Stimulated activated CD8-positive, alpha-beta memory T cell treated with anti-CD3 and anti-CD28 coated beads, Interleukin-4, amount 100 ng/mL, for 1 hour (primary cell): ENCODE measurements around the gene ZNF593OS.

Experiments used
- DNase-seq, 2 donors: peaks; one replicate each; pipeline ENCODE4 v3.0.0-alpha.2; 2020; ENCODE audit warnings: low read depth in 2 of 2, low spot score in 1 of 2

The ZNF593OS gene

DNA sequence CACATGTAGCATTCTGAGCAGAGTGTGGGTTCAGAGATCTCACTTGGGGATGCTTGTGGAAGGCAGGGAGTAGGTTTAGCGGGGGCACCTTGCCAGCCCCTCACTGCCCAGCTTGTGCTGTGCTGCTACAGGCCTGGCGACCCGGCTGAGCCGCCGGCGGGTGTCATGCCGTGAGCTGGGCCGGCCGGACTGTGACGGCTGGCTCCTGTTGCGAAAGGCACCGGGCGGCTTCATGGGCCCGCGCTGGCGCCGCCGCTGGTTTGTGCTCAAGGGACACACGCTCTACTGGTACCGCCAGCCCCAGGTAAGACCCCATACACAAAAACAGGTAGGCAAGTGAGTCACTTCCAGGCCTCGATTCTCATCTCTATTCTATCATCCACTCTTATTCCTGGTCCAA lies 13.3 kb upstream of the ZNF593OS start:
- DNase-seq, result no peak

DNA sequence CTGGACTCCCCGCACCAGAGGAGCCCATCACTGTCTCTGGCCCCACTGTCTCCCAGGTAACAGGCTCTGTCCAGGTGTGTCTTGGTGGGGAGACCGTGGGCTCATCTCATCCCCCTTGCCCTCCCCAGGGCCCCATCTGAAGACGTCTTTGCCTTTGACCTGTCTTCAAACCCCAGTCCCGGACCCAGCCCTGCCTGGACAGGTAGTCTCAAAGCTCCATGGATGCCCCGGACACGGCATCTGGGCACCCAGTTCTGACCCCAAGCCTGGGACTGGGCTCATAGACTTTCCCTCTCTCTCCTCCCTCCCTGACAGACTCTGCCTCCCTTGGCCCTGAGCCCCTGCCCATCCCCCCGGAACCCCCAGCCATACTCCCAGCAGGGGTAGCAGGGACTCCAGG lies 12.5 kb upstream of the ZNF593OS start:
- DNase-seq, result no peak

DNA sequence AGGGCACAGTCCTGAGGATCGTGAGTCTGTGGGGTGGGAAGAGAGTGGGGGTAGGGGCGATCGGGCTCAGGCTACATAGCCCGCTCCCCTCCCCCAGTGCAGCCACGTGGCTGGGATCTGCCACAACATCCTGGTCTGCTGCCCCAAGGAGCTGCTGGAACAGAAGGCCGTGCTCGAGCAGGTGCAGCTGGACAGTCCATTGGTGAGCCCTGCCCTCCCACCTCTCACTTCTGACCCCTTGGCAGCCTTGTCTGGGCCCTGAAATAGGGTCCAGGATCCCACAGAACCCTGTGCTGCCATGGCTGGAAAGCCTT lies 10.7 kb upstream of the ZNF593OS start:
- no peak for DNase-seq

DNA sequence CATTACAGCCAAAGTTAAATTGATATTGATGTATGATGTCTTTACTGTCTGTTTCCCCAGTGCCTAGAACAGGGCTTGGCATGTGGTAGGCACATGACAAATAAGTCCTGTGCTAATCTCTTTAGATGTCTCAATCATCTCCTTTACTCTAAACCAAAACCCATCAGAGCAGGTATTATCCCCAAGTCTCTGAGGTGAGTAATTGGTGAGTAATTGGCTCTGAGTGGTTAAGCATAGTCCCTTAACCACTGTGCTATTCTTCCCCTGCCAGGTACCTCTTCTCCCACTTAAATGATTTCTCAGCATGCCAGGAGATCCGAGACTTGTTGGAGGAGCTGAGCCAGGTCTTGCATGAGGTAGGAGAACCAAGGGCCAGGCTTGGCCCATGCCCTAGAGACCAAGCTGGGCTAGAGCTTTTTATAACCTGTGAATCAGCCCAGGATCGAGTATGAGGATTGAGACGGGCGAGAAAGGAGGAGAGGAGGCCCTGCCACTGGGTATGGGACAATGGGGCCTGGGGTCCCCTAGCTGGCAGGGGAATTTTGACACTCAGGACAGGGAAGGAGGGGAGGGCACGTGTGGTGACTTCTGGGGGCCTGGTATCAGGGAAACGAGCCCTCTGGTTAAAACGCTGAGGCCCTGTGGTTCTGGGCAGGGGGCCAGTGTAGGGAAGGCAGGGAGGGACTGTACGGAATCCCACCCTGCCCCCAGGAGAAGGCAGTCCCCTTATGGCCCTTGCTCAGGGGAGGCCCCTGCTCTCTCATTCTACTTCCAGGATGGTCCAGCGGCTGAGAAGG lies 10.2 kb upstream of the ZNF593OS start:
- no peak for DNase-seq

DNA sequence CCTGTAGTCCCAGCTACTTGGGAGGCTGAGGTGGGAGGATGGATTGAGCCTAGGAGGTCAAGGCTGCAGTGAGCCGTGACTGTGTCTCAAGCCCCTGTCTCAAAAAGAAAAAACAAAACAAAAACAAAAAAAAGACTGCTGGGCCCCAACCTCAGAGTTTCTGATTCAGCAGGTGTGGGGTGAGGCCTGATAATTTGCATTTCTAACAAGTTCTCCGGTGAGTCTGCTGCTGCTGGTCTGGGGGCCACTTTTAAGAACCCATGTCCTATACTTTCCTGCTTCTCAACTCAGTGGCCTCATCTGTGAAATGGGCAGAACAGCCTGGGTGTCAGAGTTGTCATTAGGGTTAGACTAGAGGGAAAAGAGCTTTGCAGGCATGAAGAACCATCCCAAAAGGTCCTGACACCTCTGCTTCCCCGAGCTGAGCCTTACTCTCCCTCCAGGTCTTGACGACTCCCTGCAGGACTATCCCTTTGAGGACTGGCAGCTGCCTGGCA lies 8.4 kb upstream of the ZNF593OS start:
- DNase-seq, result no peak

DNA sequence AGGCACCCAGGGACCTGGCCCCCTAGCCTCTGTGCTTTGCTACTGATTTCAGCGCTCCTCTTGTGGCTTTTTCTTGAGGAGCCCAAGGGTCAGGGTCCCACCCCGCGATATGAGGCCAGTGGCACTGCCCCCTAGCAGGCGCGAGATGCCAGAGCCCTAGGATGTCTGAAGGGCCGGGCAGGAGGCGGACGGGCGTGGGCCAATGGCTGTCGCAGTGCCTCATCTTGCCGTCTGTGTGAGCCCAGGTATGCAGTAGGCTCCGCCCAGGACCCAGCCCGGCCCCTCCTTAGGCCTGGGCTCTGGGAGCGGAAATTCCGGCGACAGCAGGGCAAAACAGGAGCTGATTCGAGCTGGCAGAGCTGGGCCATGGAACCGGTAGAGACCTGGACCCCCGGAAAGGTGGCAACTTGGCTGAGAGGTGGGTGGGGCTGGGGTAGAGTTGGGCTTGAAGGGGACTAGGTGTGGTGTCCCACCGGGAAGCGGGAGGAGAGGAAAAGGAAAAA lies 5.6 kb upstream of the ZNF593OS start, which contains the start of gene CNKSR1:
TSS of gene CNKSR1 (plus strand) at position 310 of the 503 bp plus-strand sequence. CDS start at position 367, 57 bp downstream.
- DNase-seq, result no peak

DNA sequence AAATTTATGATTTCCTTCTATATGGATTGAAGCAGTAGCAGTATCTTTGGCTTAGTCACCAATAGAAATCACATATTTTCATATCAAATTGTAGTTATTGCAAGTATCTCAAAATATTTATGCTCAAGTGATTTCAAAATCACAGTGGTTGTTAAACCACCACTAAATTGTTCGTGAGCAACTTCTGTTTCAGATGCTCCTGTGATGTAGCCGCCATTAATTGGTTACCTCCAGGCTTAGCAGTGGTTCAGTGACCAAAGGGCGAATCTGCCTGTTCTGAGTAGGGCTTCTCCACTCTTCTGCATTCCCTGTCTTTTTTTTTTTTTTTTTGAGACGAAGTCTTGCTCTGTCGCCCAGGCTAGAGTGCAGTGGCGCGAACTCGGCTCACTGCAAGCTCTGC lies 3.7 kb upstream of the ZNF593OS start:
- no peak for DNase-seq

DNA sequence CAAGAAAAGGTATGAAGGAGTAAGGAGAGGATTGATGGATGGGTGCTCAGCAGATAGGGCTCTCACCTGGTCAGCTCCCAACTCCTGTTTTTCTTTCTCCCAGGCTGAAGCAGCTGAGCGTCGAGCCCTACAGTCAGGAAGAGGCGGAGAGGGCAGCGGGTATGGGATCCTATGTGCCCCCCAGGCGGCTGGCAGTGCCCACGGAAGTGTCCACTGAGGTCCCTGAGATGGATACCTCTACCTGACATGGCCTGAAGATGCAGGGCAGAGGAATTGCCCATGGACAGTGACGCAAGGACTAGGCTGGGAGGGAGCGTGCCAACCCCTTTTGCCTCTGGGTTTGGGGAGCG lies 1.2 kb downstream of the ZNF593OS start:
- no peak for DNase-seq

DNA sequence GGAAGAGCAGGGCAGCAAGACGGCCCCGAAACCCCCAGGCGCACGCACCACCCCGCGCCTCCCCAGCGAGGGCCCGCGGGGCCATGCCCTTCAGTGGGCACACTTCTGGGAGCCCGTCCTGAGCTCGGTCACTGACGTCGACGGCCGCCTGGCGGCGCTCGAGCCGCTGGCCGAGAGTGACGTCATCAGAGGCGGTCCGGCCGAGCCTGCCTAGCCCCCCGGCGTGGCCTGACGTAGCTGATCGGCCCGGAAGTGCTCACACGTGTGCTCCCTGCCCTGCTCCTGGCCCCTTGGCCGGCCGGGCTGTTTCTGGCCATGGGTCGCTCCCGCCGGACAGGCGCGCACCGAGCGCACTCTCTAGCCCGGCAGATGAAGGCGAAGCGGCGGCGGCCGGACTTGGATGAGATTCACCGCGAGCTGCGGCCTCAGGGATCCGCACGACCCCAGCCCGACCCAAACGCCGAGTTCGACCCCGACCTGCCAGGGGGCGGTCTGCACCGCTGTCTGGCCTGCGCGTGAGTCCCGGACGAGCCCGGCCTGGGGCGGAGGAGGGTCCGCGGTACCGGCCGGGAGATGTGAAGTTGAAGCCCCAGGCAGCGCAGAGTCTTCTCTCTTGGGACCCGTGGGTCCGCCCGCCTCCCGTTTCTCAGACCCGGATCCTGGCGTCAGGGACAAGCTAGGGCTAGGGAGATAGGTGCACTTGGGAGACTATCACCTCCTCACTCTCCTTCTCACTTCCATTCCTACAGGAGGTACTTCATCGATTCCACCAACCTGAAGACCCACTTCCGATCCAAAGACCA lies 1.8 kb downstream of the ZNF593OS start, which contains the start of gene ZNF593:
TSS of gene ZNF593 (plus strand) at position 240 of the 803 bp plus-strand sequence. CDS start at position 316, 76 bp downstream.
- DNase-seq, result peak; percentile 69 to 74

DNA sequence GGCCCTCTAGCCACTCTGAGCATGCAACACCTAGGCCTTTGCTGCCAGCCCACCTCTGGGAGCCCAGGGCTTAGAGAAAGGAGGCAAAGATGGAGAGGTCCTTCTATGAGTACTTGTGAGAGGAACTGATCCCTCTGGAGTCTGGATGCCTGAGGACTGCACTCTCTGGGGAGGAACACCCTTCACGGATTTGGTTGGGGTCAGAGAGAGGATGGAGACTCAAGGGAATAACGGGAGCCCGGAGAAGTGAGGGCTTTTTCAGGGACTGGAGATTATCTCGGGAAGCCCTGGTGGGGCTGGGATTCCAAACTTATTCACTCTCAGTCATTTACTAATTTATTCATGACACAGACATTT lies 2.5 kb downstream of the ZNF593OS start:
- no peak for DNase-seq

DNA sequence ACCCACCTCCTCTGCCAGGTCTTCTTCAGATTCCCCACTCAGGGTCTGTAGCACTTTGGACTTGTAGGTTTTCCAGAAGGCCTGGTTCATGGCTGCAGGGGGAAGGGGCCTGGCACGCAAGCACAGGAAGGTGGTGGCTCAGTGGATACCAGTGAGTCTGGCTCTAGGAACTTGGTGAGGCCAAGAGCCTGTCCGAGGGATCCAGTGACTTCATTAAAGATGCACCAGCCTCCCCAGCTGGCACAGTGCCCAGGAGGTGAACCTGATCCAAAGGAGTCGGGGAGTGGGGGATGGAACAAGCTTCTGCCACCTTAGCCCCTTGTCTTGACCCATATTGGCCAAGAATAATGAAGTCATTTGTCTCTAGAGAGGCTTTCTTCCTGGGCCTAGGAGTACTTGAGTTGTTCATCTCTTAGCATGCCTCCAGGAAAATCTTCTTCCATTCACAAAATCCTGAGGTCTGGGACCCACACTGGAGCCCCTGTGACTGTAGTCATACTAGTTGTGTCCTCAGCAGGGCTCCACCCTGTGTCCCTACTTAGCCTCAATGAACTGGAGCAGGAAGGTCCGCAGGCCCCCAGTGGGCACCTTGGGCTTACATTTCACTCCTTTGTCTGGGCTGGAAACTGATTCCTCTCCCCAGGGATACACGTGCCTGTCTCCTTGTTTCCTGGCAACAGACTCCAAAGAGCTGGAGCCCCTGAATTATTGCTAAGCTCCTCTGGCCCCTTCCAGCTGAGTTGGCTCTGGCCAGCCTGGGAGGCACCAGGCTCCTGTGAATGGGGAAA lies 3.0 kb downstream of the ZNF593OS start, which contains the start of gene C1orf232:
TSS of gene C1orf232 (minus strand) at position 554 of the 788 bp plus-strand sequence. CDS start at position 90, 464 bp downstream.
- no peak for DNase-seq

DNA sequence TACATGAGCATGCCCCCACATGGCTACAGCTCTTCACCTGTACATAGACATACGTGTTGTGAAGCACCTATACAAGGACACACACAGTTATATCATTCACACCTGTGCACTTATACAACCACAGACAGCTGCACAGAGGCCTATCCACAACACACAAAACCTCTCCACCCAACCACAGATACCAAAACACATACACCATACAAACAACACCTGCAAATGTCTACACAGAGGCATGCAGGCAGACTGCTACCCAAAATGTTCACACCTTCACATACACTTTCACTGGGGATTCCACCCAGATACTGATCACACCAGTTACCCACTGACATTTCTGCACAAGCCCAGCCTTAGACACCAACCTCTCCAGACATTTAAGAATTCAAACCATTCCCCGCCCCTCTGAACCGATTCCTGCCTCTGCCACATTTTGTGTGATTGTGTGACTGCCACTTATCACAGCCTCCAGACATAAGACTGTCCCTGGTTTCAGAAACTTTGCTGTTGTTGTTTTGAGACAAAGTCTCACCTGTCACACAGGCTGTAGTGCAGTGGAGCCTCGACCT lies 4.8 kb downstream of the ZNF593OS start:
- no peak for DNase-seq

DNA sequence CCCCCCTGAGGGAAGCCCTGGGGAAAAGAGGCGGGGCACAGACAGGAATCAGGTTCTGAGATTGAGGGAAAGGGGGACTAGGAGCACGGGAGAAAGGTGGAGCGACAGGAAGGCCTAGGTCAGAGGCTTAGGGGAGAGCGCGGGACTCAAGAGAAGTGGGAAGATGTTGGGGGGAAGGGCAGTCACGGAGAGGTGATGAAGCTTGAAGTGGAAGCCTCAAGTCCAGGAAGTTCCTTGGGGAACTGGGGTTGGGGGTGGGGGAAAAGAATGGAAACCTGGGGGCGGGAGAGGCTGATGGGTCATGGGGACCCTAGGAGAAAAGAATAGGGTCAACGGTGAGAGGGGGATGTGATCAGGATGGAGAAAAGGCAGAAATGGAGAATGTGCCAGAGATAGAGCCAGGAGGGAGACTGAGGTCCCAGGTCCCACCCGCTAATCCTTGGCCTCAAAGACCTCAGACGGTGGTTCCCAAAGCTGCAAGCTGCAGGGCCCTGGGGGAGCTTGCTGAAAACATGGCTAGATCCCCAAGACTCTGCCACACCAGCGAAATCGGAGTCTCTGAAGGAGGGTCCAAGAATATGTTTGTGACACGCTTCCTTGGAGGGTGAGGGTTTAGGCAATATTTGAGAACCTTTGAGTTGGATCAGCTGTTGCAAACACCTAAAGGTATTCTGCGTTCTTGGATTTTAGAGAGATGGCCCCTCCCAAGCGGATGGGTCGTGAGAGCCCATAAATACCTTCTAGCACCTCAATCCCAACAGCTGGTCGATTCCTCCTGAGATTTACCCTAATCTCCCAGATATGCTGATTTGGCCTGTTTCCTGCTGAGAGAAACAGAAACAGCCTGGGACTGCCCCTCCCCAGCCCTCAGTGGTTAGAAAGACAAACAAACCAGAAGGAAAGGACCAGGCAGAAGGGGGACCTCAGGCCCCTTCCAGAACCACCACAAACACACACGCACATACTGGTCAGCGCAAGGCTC lies 6.5 kb downstream of the ZNF593OS start:
- DNase-seq, result no peak

DNA sequence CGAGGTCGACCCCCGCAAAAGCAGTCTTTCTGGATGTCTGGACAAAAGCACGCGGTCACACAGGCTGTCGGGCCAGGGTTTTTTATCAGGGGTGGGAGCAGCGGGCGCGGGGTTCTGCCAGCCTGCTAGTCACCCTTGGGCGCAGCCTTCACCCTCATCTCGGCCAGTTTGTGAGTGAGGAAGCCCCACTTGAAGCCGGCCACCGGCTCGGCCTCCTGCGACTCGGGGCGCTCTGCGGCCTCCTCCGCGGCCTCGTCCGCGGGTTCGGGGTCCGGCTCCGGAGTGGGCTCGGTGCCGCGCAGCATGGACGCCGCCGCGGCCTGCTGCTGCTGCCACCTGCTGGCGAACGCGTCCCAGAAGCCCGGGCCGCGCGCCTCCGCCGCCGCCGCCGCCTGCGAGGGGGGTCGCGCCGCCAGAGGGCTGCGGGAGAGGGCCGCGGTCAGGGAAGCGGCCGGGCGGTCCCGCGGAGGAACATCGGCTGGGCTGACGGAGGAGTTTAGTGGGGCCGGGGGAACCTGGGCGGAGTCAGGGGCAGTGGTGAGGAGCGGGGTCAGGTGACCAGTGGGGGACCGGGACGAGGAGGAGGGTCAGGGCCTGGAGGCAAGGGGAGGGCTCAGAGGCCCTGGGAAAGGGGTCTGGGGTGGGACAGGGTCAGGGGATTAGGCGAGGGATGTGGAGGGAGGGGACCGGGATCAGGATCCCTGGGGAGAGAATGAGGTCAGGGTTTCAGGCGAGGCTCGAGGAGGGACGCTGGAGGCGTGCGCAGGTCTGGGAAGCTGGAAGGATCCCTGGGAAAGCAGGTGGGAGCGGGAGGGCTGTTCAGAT lies 7.4 kb downstream of the ZNF593OS start:
- peak in 1 of 2 donors; percentile 20 for DNase-seq

DNA sequence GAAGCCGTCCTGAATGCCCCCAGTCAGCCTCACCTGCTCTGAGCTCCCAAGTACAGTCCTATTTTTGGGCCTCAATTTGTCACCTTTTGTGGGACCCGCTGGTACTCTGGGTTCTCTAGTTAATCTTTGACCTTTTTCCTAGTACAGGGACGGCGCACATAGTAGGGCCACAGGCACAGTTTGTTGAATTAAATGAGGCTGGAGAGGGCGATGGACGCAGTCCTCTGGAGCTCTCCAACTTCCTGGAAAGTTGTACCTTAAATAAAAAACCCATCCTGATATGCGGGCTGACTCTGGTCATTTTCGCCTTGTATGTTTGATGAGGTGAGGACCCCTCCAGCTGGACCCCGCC lies 8.0 kb downstream of the ZNF593OS start:
- no peak for DNase-seq

DNA sequence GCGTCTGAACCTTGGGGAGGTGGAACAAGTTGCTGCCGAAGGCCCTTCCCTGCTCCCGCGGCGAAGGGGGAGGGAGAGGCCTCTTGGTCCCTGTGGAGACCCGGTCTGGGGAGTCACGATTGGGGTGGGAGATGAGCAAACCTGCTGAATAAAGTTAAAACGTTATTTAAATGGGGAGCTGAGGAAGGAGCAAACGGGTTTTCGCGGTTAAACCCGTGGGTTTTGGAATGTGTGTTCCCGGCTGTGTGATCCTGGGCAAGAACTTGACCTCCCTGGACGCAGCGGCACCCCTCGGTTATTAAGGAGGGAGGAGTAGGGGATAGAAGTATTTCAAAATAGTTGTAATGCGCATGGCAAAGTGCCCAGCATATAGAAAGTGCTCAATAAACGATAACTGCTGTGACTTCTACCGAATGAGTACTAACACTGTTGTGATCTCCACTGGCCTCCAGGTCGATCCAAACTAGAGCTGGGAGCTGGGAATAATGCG lies 9.4 kb downstream of the ZNF593OS start:
- DNase-seq, result no peak

DNA sequence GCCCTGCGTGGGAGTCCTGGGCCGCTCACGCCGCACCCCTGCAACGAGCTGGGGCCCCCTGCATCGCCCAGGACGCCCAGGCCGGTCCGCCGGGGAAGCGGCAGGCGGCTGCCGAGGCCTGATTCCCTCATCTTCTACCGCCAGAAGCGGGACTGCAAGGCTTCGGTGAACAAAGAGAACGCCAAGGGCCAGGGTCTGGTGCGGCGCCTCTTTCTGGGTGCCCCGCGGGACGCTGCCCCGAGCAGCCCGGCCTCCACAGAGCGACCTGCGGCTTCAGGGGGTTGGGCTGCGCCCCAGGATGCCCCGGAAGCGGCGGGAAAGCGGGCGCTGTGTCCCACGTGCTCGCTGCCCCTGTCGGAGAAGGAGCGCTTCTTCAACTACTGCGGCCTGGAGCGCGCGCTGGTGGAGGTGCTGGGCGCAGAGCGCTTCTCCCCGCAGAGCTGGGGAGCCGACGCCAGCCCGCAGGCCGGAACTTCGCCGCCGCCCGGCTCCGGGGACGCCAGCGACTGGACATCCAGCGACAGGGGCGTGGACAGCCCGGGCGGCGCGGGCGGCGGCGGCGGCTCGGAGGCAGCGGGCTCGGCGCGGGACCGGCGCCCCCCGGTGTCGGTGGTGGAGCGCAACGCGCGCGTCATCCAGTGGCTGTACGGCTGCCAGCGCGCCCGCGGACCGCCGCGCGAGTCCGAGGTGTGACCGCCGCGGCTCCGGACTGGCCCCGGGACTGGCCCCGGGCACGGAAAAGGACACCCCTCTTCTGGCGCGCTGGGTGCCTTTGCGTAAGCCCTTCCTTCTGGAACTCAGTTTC lies 10.0 kb downstream of the ZNF593OS start:
- DNase-seq, result no peak
